Ishikawa (cell line): ENCODE data around the gene TEX11.

Experiments
- CEBPB ChIP-seq: IDR thresholded peaks from 2 replicates; pipeline ENCODE4 v1.6.1; 2012
- CREB1 ChIP-seq: IDR thresholded peaks from 2 replicates; pipeline ENCODE4 v1.6.1; 2012; ENCODE audit warnings: low read depth
- EGR1 ChIP-seq: IDR thresholded peaks from 2 replicates; pipeline ENCODE4 v1.6.1; 2012
- EP300 ChIP-seq: IDR thresholded peaks from 2 replicates; pipeline ENCODE4 v1.6.1; 2012; ENCODE audit warnings: borderline replicate concordance
- FOXM1 ChIP-seq: IDR thresholded peaks from 2 replicates; pipeline ENCODE4 v1.6.1; 2012; ENCODE audit warnings: low read depth, borderline replicate concordance
- NFIC ChIP-seq: IDR thresholded peaks from 2 replicates; pipeline ENCODE4 v1.6.1; 2012
- RAD21 ChIP-seq: IDR thresholded peaks from 2 replicates; pipeline ENCODE4 v1.6.1; 2012; ENCODE audit warnings: low read depth
- REST ChIP-seq: IDR thresholded peaks from 2 replicates; pipeline ENCODE4 v1.6.1; 2012; ENCODE audit warnings: low read depth, mild to moderate bottlenecking
- TAF1 ChIP-seq: IDR thresholded peaks from 2 replicates; pipeline ENCODE4 v1.6.1; 2012; ENCODE audit warnings: low read depth, mild to moderate bottlenecking
- TCF12 ChIP-seq: IDR thresholded peaks from 2 replicates; pipeline ENCODE4 v1.6.1; 2012; ENCODE audit warnings: low read depth
- TEAD4 ChIP-seq: IDR thresholded peaks from 2 replicates; pipeline ENCODE4 v1.6.1; 2012
- USF1 ChIP-seq: IDR thresholded peaks from 2 replicates; pipeline ENCODE4 v1.6.1; 2012
- YY1 ChIP-seq: IDR thresholded peaks from 2 replicates; pipeline ENCODE4 v1.6.1; 2012; ENCODE audit warnings: low read depth
- ZBTB7A ChIP-seq: IDR thresholded peaks from 2 replicates; pipeline ENCODE4 v1.6.1; 2012; ENCODE audit warnings: low read depth
- TF ChIP-seq, protein P1 (sequence below): IDR thresholded peaks from 2 replicates; pipeline ENCODE4 v1.6.1; 2012

TEX11 gene

DNA sequence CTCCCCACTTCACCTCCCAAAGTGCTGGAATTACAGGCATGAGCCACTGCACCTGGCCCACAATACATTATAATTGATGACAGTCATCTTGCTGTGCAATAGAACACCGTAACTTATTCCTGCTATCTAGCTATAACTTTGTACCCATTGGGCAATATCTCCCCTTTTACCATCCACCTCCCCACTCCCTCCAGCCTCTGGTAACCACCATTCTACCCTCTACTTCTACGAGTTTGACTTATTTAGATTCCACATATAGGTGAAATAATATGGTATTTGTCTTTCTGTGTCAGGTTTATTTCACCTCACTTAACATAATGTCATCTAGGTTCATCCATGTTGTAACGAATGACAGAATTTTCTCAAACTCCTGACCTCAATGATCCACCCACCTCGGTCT lies 8.2 kb upstream of the TEX11 start:
- TF ChIP-seq, protein P1, sequence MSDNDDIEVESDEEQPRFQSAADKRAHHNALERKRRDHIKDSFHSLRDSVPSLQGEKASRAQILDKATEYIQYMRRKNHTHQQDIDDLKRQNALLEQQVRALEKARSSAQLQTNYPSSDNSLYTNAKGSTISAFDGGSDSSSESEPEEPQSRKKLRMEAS = no peak
- TF ChIP-seq CEBPB = no peak
- no peak for TF ChIP-seq ZBTB7A
- TF ChIP-seq YY1 = no peak
- TF ChIP-seq TCF12 = no peak
- TF ChIP-seq REST = no peak
- TF ChIP-seq RAD21 = no peak
- TF ChIP-seq USF1 = no peak
- no peak for TF ChIP-seq EGR1
- no peak for TF ChIP-seq NFIC
- no peak for TF ChIP-seq EP300
- TF ChIP-seq TEAD4 = no peak
- no peak for TF ChIP-seq TAF1

DNA sequence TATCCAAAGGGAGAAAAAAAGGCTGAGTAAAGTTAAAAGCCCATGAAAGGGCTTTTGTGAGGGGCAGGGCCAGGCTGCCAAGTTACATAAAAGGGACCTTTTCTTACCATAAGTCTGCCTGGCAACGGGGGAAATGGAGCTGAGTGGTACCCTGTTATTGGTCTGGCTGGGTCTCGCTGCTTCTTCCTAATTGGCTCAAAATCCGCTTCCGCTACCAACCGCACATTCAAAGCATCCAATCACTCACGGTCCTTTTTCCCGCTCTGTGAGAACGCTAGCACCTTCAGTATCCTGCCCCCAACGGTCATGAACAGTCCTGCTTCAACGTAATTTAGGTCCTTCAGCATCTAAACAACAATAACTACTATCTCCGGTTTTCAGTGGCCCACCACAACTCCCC lies 611 bp downstream of the TEX11 start:
- TF ChIP-seq CREB1 = no peak
- TF ChIP-seq TCF12 = no peak
- TF ChIP-seq, protein P1 = no peak
- TF ChIP-seq TAF1 = no peak
- TF ChIP-seq EP300 = no peak

DNA sequence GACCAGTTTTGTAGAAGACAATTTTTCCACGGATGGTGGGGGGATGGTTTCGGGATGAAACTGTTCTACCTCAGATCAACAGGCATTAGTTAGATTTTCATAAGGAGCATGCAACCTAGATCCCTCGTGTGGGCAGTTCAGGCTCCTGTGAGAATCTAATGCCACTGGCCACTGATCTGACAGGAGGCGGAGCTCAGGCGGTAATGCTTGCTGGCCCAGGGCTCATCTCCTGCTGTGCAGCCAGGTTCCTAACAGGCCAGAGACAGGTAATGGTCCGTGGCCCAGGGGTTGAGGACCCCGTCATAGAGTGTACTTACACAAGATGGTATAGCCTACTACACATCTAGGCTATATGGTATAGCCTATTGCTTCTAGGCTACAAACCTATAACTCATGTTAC lies 7.0 kb downstream of the TEX11 start:
- TF ChIP-seq ZBTB7A = no peak
- TF ChIP-seq CEBPB = no peak
- TF ChIP-seq RAD21 = no peak
- no peak for TF ChIP-seq USF1

GRCh38 chrX:70878902-70879301 lies 29.6 kb downstream of the TEX11 start:
- TF ChIP-seq NFIC (no peak), EGR1 (no peak)

- TF ChIP-seq REST (no peak), CEBPB (no peak), TAF1 (no peak), RAD21 (no peak), ZBTB7A (no peak)
- TF ChIP-seq, protein P1 = no peak
These were observed 56.2 kb downstream of the TEX11 start for GRCh38 chrX:70852294-70852693.

DNA sequence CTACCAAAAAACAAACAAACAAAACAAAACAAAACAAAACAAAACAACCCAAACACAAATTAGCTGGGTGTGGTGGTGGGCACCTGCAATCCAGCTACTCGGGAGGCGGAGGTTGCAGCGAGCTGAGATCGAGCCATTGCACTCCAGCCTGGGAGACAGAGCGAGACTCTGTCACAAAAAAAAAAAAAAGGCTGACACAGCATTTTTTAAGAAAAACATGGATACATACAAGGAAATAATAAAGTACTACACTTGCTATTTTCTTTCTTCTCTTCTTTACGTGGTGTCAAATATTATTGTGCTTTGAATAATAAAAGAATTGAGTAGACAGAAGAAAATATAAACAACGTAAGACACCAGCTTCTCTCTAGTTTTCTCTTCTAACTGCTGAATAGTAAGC lies 73.9 kb downstream of the TEX11 start:
- TF ChIP-seq EGR1 (no peak), NFIC (no peak), USF1 (no peak), CREB1 (no peak), YY1 (no peak), TEAD4 (no peak), ZBTB7A (no peak), REST (no peak), TCF12 (no peak), TAF1 (no peak), FOXM1 (no peak), EP300 (no peak), CEBPB (no peak), RAD21 (no peak)
- TF ChIP-seq, protein P1 = no peak
